K562 (cell line): ENCODE results near the gene SCART1. TPM values are rescaled to one million over a fixed set of nuclear protein-coding genes. Genes with fewer than 3 reads are reported as not detected.

Source experiments
- ATAC-seq: fragments of 200-7000 bp; cut with Tn5 transposase; 3 replicates; pipeline ENCODE4 v1.9.1; 2020; ENCODE audit warnings: moderate library complexity
- BruUV-seq: library from RNA; stranded (reverse); fragments of 400-500 nt; replicated peaks from 2 replicates; lab custom pipeline; 2021; lab: Mats Ljungman, UMichigan
- CTCF ChIA-PET: fragments of 300-600 bp; formaldehyde crosslinking; extraction: SDS; loops from one replicate; lab custom pipeline; 2021; ENCODE audit warnings: low intra/inter-chr PET ratio; lab: Yijun Ruan, JAX
- POLR2A ChIA-PET: fragments of 300-600, 350-650 bp; sonication (Branson Sonifier 250); formaldehyde crosslinking; extraction: SDS; loops from one replicate; lab custom pipeline; 2021; ENCODE audit warnings: antibody characterized with exemption, inconsistent platforms; lab: Yijun Ruan, JAX
- DNase-seq, 4 experiments: peaks; one replicate each; pipeline versions ENCODE4 v3.0.0 to v3.0.0-alpha.2; 2011 to 2018; ENCODE audit warnings: low spot score in 3 of 4, mixed read lengths in 3 of 4; ENCODE audit errors: extremely low read depth in 1 of 4
- FAIRE-seq: peaks from 2 replicates; lab custom pipeline; 2011; peaks lifted over from hg19 to GRCh38; lab: Jason Lieb, UNC
- H2AFZ ChIP-seq: 2 replicates; pipeline ENCODE4 v1.6.0; 2011; ENCODE audit warnings: low read depth, low read length, control low read depth, inconsistent platforms
- H3K27ac ChIP-seq: fragments of 200-600 bp; 3 replicates; pipeline ENCODE4 v1.8.0; 2011; ENCODE audit warnings: low read depth, mild to moderate bottlenecking, control low read depth, inconsistent platforms, low read length, moderate library complexity, mixed read lengths; ENCODE audit errors: extremely low read depth
- H3K27me3 ChIP-seq, 2 experiments: fragments of 300-600 bp in 1 of 2; 2 replicates in 1 of 2; 3 replicates in 1 of 2; pipeline versions ENCODE4 v1.6.0 to v1.8.0; 2011; ENCODE audit warnings: inconsistent platforms in 2 of 2, low read length in 2 of 2, mild to moderate bottlenecking in 1 of 2, mixed read lengths in 1 of 2, moderate library complexity in 1 of 2; ENCODE audit not compliant: control insufficient read depth in 2 of 2, insufficient read depth in 2 of 2
- H3K36me3 ChIP-seq: fragments of 300-600 bp; 3 replicates; pipeline ENCODE4 v1.8.0; 2011; ENCODE audit warnings: mild to moderate bottlenecking, low read length, inconsistent platforms; ENCODE audit not compliant: control insufficient read depth, insufficient read depth
- H3K4me1 ChIP-seq, 2 experiments: fragments of 200-600 bp in 1 of 2; replicated peaks in 1 of 2; 2 replicates in 1 of 2; 3 replicates in 1 of 2; pipeline versions ENCODE4 v1.5.1 to v1.8.0; 2011; ENCODE audit warnings: inconsistent platforms in 2 of 2, low read length in 2 of 2, mild to moderate bottlenecking in 1 of 2, mixed read lengths in 1 of 2, moderate library complexity in 1 of 2; ENCODE audit not compliant: control insufficient read depth in 2 of 2, insufficient read depth in 2 of 2
- H3K4me2 ChIP-seq: 2 replicates; pipeline ENCODE4 v1.6.1; 2011; ENCODE audit warnings: low read length, control low read depth, inconsistent platforms, mixed read lengths; ENCODE audit not compliant: insufficient read depth
- H3K4me3 ChIP-seq: fragments of 200-600 bp; sonication (generic), shearing (Covaris generic); 2 replicates; pipeline ENCODE4 v1.5.1; 2016; ENCODE audit warnings: control low read depth, inconsistent platforms
- H3K79me2 ChIP-seq: fragments of 200-600 bp; 3 replicates; pipeline ENCODE4 v1.8.0; 2011; ENCODE audit warnings: low read length, inconsistent platforms; ENCODE audit not compliant: control insufficient read depth, insufficient read depth
- H3K9ac ChIP-seq, 2 experiments: 2 replicates each; pipeline versions ENCODE4 v1.6.0 to v1.6.1; 2011; ENCODE audit warnings: low read depth in 2 of 2, low read length in 2 of 2, control low read depth in 1 of 2, inconsistent platforms in 1 of 2, mild to moderate bottlenecking in 1 of 2, mixed read lengths in 1 of 2; ENCODE audit not compliant: insufficient read depth in 1 of 2
- H3K9me1 ChIP-seq: one replicate; pipeline ENCODE4 v1.6.0; 2011; ENCODE audit warnings: inconsistent platforms, mild to moderate bottlenecking, low read length, moderate library complexity; ENCODE audit not compliant: control insufficient read depth, insufficient read depth
- H3K9me3 ChIP-seq: replicated peaks from 2 replicates; pipeline ENCODE4 v1.5.1; 2011; ENCODE audit warnings: low read depth, low read length, inconsistent platforms; ENCODE audit not compliant: control insufficient read depth, insufficient read depth
- H4K20me1 ChIP-seq: replicated peaks from 2 replicates; pipeline ENCODE4 v1.6.1; 2011; ENCODE audit warnings: low read length, inconsistent platforms, mixed read lengths; ENCODE audit not compliant: control insufficient read depth, insufficient read depth
- CHD4 ChIP-seq: fragments of 200-600 bp; sonication (generic); IDR thresholded peaks from 3 replicates; pipeline ENCODE4 v1.6.1; 2012; ENCODE audit warnings: low read depth, mild to moderate bottlenecking, mixed read lengths, low read length, inconsistent platforms; ENCODE audit not compliant: insufficient read depth, insufficient replicate concordance, poor library complexity, severe bottlenecking
- EP300 ChIP-seq: IDR thresholded peaks from 2 replicates; pipeline ENCODE4 v1.6.1; 2012; ENCODE audit warnings: low read length, improper control_type of control experiment
- POLR2G ChIP-seq: fragments of 200-400 bp; formaldehyde crosslinking; IDR thresholded peaks from 2 replicates; pipeline ENCODE4 v1.6.1; 2017; ENCODE audit warnings: low read depth, mild to moderate bottlenecking, antibody characterized with exemption, low read length, moderate library complexity
- RBFOX2 ChIP-seq: fragments of 200-400 bp; formaldehyde crosslinking; IDR thresholded peaks from 2 replicates; pipeline ENCODE4 v1.6.1; 2017; ENCODE audit warnings: low read depth, mild to moderate bottlenecking, low read length, moderate library complexity
- ZSCAN29 ChIP-seq: fragments of 450-650 bp; IDR thresholded peaks from 2 replicates; pipeline ENCODE4 v1.6.1; 2017
- WGBS: fragments of 100-300 bp; shearing (Covaris generic); methylation state at CpG from one replicate; pipeline ENCODE4 v1.1.6; 2016; ENCODE audit warnings: low coverage, mixed read lengths; ENCODE audit not compliant: insufficient coverage; ENCODE audit errors: missing lambda C conversion rate; 5-methylcytosine and 5-hydroxymethylcytosine counted together
- in situ Hi-C: fragments of 300-500 bp; cut with MboI; formaldehyde crosslinking; loops from 4 replicates; pipeline ENCODE4 v1.15.0; 2018; ENCODE audit warnings: inconsistent platforms, mixed read lengths
- intact Hi-C: fragments of 100-400 bp; cut with micrococcal nuclease; formaldehyde crosslinking; loops from 2 replicates; pipeline ENCODE4 v1.14.2; 2022
- polyA plus RNA-seq, 8 experiments: library from polyadenylated mRNA; depleted of rRNA in 4 of 8; stranded (reverse) in 5 of 8; unstranded in 3 of 8; fragments of >200 nt; fragmentation: Nextera tagmentation in 2 of 8; fragmentation: Illumina TruSeq in 1 of 8; extraction: Ambion mirVana in 2 of 8; extraction: Trizol in 1 of 8; gene quantifications; 2 replicates each; pipeline versions ENCODE4 v1.2.1 to v1.2.3, GENCODE V29; 2011 to 2014; ENCODE audit warnings: inconsistent platforms in 1 of 8, missing spikeins in 1 of 8
- total RNA-seq, 7 experiments: library from RNA; depleted of rRNA in 6 of 7; stranded (reverse); fragments of >200 nt in 6 of 7; fragmentation: Illumina TruSeq in 2 of 7; extraction: Trizol in 2 of 7; gene quantifications; 2 replicates each; pipeline versions ENCODE4 v1.2.1 to v1.2.3, GENCODE V29; 2011 to 2021; ENCODE audit warnings: low replicate concordance in 1 of 7
- TF ChIP-seq, protein P1 (sequence below): fragments of 450-650 bp; IDR thresholded peaks from 2 replicates; pipeline ENCODE4 v1.6.1; 2017; ENCODE audit warnings: antibody characterized with exemption

SCART1 gene
- total and polyA plus RNA-seq, 9 of the 15 experiments (the other 6 are each of a cell fraction or from before 2014, with no cell fraction given) = 0.18 to 6.5 (median 4.5) TPM

DNA sequence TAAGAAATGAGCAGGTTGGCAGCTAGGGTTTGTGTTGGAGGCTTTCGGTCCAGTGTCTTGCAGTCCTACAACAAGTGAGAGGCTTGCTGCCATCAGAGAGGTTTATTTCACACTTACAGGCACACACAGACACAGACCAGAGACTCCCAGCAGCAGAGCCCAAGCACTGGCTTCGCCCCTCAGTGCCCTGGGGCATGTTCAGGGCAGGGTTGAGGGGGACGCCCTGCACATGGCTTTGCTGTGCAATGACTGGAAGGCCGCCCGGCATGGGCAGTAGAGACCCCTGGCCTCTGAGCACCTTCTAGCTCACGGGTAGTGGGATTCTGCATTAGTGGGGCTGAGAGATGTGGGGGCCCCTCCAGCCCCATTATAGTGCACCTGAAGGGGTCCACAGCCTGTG lies 33.2 kb upstream of the SCART1 start (continued):
- TF ChIP-seq, protein P1, sequence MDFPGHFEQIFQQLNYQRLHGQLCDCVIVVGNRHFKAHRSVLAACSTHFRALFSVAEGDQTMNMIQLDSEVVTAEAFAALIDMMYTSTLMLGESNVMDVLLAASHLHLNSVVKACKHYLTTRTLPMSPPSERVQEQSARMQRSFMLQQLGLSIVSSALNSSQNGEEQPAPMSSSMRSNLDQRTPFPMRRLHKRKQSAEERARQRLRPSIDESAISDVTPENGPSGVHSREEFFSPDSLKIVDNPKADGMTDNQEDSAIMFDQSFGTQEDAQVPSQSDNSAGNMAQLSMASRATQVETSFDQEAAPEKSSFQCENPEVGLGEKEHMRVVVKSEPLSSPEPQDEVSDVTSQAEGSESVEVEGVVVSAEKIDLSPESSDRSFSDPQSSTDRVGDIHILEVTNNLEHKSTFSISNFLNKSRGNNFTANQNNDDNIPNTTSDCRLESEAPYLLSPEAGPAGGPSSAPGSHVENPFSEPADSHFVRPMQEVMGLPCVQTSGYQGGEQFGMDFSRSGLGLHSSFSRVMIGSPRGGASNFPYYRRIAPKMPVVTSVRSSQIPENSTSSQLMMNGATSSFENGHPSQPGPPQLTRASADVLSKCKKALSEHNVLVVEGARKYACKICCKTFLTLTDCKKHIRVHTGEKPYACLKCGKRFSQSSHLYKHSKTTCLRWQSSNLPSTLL = no peak
- no peak for TF ChIP-seq EP300

DNA sequence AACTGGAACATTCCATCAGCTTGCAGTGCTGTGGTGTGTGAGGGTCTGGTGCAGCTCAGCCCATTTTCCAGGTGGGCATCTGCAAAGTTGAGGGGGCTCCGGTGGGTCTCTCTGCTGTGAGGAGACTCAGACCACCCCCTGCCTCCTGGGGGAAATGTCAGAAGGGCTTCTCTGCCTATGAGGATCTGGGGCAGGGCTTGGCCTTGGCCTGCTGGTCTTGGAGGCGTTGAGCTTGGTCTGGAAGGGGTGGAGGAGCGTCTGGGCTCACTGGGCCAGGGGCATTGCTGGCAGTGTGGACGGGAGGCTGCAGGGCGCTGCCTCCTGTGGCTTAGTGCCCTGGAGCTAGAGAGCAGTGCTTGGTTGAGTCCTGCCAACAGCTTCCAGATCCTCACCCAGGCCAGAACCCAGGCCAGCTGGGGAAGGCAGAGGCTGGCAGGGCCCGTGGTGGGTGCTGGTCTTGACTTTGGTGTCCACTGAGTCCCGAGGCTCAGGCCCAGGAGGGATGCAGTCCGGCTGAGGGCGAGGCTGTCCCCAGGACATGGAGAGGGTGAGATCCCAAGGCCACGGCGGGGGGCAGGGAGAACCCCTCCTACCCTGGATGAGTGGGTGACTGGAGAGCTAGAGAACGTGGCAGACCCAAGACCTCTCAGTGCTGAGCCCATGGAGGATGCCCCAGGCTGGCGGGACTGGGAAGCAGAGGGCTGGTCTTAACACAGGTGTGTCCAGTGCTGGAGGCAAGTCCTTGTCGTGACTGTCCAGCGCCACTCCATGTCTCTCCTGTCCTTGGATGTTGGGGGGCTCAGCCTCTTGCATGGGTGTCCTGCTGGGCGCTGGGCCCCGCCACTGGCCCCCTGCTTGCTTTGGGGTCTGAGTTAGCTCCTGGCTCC lies 32.2 kb upstream of the SCART1 start:
- CTCF ChIA-PET = no interaction called here
- intact Hi-C loops = no loop called here

More for the DNA sequence above, 32.2 kb upstream of the SCART1 start:
- Histone ChIP-seq H3K79me2 (no peaks in the 10 kb centered on the region), H3K4me1 (no peaks in the 10 kb centered on the region), H3K27ac (no peak overlapping the region), H4K20me1 (no peaks in the 10 kb centered on the region), H3K36me3 (no peaks in the 10 kb centered on the region), H2AFZ (no peak overlapping the region), H3K4me3 (no peak overlapping the region), H3K27me3 (no peaks in the 10 kb centered on the region), H3K4me2 (no peak overlapping the region), H3K9ac (no peak overlapping the region), H3K9me1 (no peaks in the 10 kb centered on the region), H3K9me3 (no peaks in the 10 kb centered on the region)
- POLR2A ChIA-PET = no interaction called here
- DNase-seq (no peak), FAIRE-seq (no peak), ATAC-seq (no peak; the same call in 2 of the 3 replicates)
- in situ Hi-C loops = no loop called here
- BruUV-seq = no TSS peak
- peak; percentile 42; the same call in 1 of the 2 replicates for TF ChIP-seq POLR2G
- TF ChIP-seq ZSCAN29 = no peak
- no peak for TF ChIP-seq CHD4
- TF ChIP-seq RBFOX2 = 0 out of 2 replicates have a peak, but pooled peaks have one; percentile 14
- 96% methylated on average over 4 of the region's 17 CpGs for WGBS
